ENCODE data around the gene PDZD8. TPM values are rescaled to one million over a fixed set of nuclear protein-coding genes. Genes with fewer than 3 reads are reported as not detected.

Gene PDZD8
- total RNA-seq, 2 donors from 2014 or later: 23.0 to 32.9 TPM

DNA sequence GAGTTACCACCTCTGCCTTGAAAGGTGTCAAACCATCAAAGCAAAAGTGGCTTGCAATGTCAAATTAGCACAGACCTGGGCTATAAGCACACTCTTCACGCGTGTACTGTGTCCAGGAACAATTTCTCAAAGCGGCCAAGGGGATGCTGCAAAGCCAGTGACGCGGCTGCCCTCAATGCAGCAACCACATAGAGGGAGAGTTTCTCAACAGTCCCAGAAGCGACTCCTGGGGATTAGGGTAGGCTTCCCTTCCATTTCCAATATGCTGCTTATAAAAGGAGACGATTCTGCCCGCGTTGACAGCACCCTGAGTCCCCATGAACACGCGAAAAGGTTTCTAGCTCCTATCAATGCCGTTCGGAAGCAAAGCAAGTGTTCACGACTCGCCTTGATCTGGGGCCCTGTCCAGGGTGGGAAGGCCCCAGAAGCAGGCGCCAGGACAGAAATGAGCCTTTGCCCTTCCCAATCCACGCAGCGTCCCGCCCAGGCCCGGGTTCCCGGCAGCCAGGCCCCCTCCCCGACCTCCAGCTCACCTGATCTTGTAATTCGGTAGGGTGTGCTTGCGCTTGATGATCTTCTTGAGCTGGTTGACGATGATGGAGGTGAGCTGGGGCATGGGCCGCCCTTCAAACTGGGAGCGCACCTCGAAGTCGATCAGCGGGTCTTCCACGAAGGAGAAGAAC lies 1.3 kb downstream of the PDZD8 start:
- no peak for ATAC-seq (ENCODE audit: insufficient number of reproducible peaks, low FRiP score, low read depth)
- H3K9me3 ChIP-seq: no peaks in the 10 kb centered on the region
- no peaks in the 10 kb centered on the region for H3K36me3 ChIP-seq
- H3K4me3 ChIP-seq: peak overlapping the region; percentile 97
- peaks cover 19 to 48% of the 10 kb centered on the region in 2 donors for H3K4me1 ChIP-seq (ENCODE audit: control insufficient read depth in 1 of 2, low read depth in 2 of 2)
- DNase-seq (ENCODE audit: low spot score): no peak
- no peaks in the 10 kb centered on the region for H3K27me3 ChIP-seq (replicated peaks; ENCODE audit: insufficient read depth)
- TF ChIP-seq, protein P1, sequence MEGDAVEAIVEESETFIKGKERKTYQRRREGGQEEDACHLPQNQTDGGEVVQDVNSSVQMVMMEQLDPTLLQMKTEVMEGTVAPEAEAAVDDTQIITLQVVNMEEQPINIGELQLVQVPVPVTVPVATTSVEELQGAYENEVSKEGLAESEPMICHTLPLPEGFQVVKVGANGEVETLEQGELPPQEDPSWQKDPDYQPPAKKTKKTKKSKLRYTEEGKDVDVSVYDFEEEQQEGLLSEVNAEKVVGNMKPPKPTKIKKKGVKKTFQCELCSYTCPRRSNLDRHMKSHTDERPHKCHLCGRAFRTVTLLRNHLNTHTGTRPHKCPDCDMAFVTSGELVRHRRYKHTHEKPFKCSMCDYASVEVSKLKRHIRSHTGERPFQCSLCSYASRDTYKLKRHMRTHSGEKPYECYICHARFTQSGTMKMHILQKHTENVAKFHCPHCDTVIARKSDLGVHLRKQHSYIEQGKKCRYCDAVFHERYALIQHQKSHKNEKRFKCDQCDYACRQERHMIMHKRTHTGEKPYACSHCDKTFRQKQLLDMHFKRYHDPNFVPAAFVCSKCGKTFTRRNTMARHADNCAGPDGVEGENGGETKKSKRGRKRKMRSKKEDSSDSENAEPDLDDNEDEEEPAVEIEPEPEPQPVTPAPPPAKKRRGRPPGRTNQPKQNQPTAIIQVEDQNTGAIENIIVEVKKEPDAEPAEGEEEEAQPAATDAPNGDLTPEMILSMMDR (IDR thresholded peaks at IDR 0.05): no peak
- peak overlapping the region in 1 of 2 donors; percentile 89 for H3K27ac ChIP-seq

DNA sequence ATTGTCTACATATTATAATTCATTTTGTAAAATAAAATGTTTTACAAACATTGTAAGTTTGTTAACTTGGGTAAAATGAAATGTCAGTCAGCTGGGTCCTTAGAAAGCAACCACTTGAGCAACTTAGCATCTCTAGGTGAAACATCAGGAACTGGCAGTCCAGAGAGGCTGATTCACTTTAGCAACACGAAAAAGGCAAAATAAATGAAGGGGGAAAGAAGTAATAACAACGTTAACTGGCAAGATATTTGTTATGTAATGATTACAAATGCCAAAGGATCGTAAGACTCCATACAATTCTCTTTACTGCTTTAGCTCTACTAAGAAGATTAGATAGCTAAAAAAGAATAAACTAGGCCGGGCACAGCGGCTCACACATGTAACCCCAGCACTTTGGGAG lies 5.0 kb downstream of the PDZD8 start:
- no peaks in the 10 kb centered on the region for H3K9me3 ChIP-seq
- peak overlapping the region in 1 of 2 donors; percentile 5 for H3K27ac ChIP-seq
- peaks cover 19 to 43% of the 10 kb centered on the region in 2 donors for H3K4me1 ChIP-seq (ENCODE audit: control insufficient read depth in 1 of 2, low read depth in 2 of 2)
- DNase-seq (ENCODE audit: low spot score): no peak
- no peaks in the 10 kb centered on the region for H3K27me3 ChIP-seq (replicated peaks; ENCODE audit: insufficient read depth)
- H3K4me3 ChIP-seq: no peak overlapping the region
- no peaks in the 10 kb centered on the region for H3K36me3 ChIP-seq
- ATAC-seq (ENCODE audit: insufficient number of reproducible peaks, low FRiP score, low read depth): no peak
- TF ChIP-seq, protein P1 (IDR thresholded peaks at IDR 0.05): no peak

DNA sequence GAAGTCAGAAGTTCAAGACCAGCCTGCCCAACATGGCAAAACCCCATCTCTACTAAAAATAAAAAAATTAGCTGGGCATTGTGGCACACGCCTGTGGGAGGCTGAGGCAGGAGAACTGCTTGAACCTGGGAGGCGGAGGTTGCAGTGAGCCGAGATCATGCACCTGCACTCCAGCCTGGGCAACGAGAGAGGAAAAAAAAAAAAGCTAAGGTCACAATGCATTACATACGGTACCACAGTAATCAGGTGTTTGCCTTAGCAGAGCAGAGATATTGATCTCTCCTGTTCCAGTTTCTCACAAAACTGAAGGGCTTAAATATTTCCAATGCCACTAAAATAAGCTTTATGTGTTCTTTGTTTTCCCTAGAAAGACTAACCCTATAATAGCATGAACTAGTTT lies 7.5 kb downstream of the PDZD8 start:
- Histone ChIP-seq H3K4me1 (ENCODE audit: control insufficient read depth in 1 of 2, low read depth in 2 of 2) (peaks cover 14 to 40% of the 10 kb centered on the region in 2 donors), H3K36me3 (no peaks in the 10 kb centered on the region), H3K4me3 (no peak overlapping the region), H3K27ac (no peak overlapping the region), H3K9me3 (no peaks in the 10 kb centered on the region), H3K27me3 (replicated peaks; ENCODE audit: insufficient read depth) (no peaks in the 10 kb centered on the region)
- TF ChIP-seq, protein P1 (IDR thresholded peaks at IDR 0.05): no peak
- ATAC-seq (ENCODE audit: insufficient number of reproducible peaks, low FRiP score, low read depth) (no peak), DNase-seq (ENCODE audit: low spot score) (no peak)

DNA sequence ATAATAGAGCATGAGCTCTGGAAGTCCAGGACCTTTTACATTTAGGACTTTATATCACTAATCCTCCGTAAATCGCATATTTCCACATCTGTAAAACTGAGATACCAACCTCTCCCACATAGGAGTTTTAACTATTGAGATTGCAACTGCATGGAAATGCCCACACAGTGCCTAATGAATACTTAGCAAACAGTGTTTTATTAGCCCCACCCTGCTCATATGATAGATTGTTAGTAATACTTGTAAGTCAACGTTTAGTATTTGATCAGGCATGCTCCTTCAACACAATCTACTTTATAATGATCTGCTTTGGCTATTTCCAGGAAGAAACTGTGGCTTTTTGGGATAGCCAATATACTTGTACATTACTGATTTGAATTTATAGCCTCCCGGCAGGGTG lies 8.5 kb downstream of the PDZD8 start:
- DNase-seq (ENCODE audit: low spot score) (no peak), ATAC-seq (ENCODE audit: insufficient number of reproducible peaks, low FRiP score, low read depth) (no peak)
- Histone ChIP-seq H3K4me1 (ENCODE audit: control insufficient read depth in 1 of 2, low read depth in 2 of 2) (peaks cover 7 to 40% of the 10 kb centered on the region in 2 donors), H3K9me3 (no peaks in the 10 kb centered on the region), H3K27me3 (replicated peaks; ENCODE audit: insufficient read depth) (no peaks in the 10 kb centered on the region), H3K4me3 (no peak overlapping the region), H3K27ac (no peak overlapping the region), H3K36me3 (no peaks in the 10 kb centered on the region)
- TF ChIP-seq, protein P1 (IDR thresholded peaks at IDR 0.05): no peak

DNA sequence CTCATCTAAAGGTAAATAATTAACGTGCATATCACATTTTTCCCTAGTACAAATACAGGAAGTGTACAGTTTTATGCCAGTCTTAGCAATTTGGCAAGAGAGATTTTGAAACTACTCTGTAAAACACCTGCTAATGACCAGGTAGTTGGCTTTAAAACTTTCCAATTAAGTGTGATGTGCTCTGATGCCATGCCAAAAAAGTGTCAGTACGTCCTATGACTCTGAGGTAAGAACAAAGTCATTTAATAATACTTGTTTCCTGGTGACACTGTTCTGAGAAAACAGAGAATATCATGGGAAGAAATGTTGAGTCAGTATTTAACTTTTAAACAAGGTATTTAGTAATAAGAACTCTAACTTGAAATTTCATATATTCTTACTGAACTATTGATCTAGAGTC lies 9.6 kb downstream of the PDZD8 start:
- Histone ChIP-seq H3K4me1 (ENCODE audit: control insufficient read depth in 1 of 2, low read depth in 2 of 2) (peaks cover 15 to 29% of the 10 kb centered on the region in 2 donors), H3K9me3 (no peaks in the 10 kb centered on the region), H3K36me3 (no peaks in the 10 kb centered on the region), H3K4me3 (no peak overlapping the region), H3K27ac (no peak overlapping the region), H3K27me3 (replicated peaks; ENCODE audit: insufficient read depth) (no peaks in the 10 kb centered on the region)
- TF ChIP-seq, protein P1 (IDR thresholded peaks at IDR 0.05): no peak
- ATAC-seq (ENCODE audit: insufficient number of reproducible peaks, low FRiP score, low read depth) (no peak), DNase-seq (ENCODE audit: low spot score) (no peak)
